Brain microvascular endothelial cell (primary cell): Measurements from ENCODE around the gene VSX2.

Source experiments
- DNase-seq: peaks from one replicate; pipeline ENCODE4 v3.0.0-alpha.2; 2020
- H3K27ac ChIP-seq: fragments of 250-450 bp; sonication (Bioruptor Pico); 2 replicates; pipeline ENCODE4 v1.5.1; 2020; ENCODE audit warnings: mild to moderate bottlenecking, moderate library complexity
- H3K27me3 ChIP-seq: fragments of 250-450 bp; sonication (Bioruptor Pico); replicated peaks from 2 replicates; pipeline ENCODE4 v1.5.1; 2020; ENCODE audit warnings: mild to moderate bottlenecking
- H3K36me3 ChIP-seq: fragments of 250-450 bp; sonication (Bioruptor Pico); replicated peaks from 2 replicates; pipeline ENCODE4 v1.5.1; 2020; ENCODE audit warnings: mild to moderate bottlenecking
- H3K4me3 ChIP-seq: 2 replicates; pipeline ENCODE4 v1.5.1; 2011; ENCODE audit warnings: low read depth, mild to moderate bottlenecking, control low read depth, low read length, moderate library complexity
- CTCF ChIP-seq: IDR thresholded peaks from 2 replicates; pipeline ENCODE4 v1.5.1; 2011; ENCODE audit warnings: low read depth, mild to moderate bottlenecking, moderate library complexity, low read length, control low read depth, inconsistent platforms; ENCODE audit errors: missing control alignments
- in situ Hi-C: cut with HindIII; loops from 2 replicates; pipeline ENCODE4 v1.10.0; 2017; ENCODE audit warnings: low sequenced_read_pairs, low pct_ligation_motif_present

Gene VSX2

GRCh38 chr14:74242021-74242779 is 3.0 kb downstream of the VSX2 start:
- no peak for TF ChIP-seq CTCF
- Histone ChIP-seq H3K36me3 (no peaks in the 10 kb centered on the region), H3K27ac (no peak overlapping the region), H3K4me3 (no peak overlapping the region), H3K27me3 (peaks cover 92% of the 10 kb centered on the region)
- in situ Hi-C loops, result no loop called here
- no peak for DNase-seq

- no peak overlapping the region for H3K4me3 ChIP-seq
- peaks cover 89% of the 10 kb centered on the region for H3K27me3 ChIP-seq
- no peak for DNase-seq
- no peak for TF ChIP-seq CTCF
- H3K27ac ChIP-seq, result no peak overlapping the region
- H3K36me3 ChIP-seq, result no peaks in the 10 kb centered on the region
- in situ Hi-C loops, result no loop called here
Measured at GRCh38 chr14:74242780-74243042, 3.5 kb downstream of the VSX2 start.

GRCh38 chr14:74243051-74243450 is 3.8 kb downstream of the VSX2 start:
- DNase-seq, result no peak
- Histone ChIP-seq H3K27me3 (peaks cover 89% of the 10 kb centered on the region), H3K4me3 (no peak overlapping the region), H3K27ac (no peak overlapping the region), H3K36me3 (no peaks in the 10 kb centered on the region)
- in situ Hi-C loops, result no loop called here
- no peak for TF ChIP-seq CTCF

- in situ Hi-C loops, result no loop called here
- no peak overlapping the region for H3K4me3 ChIP-seq
- H3K27ac ChIP-seq, result no peak overlapping the region
- peak; percentile 21 for TF ChIP-seq CTCF
- H3K36me3 ChIP-seq, result no peaks in the 10 kb centered on the region
- H3K27me3 ChIP-seq, result peaks cover 78% of the 10 kb centered on the region
- no peak for DNase-seq
Measured at GRCh38 chr14:74244115-74244514, 4.9 kb downstream of the VSX2 start.

- in situ Hi-C loops, result no loop called here
Measured at GRCh38 chr14:74245292-74245691, 6.0 kb downstream of the VSX2 start.

More at GRCh38 chr14:74245292-74245691, 6.0 kb downstream of the VSX2 start:
- H3K27ac ChIP-seq, result no peak overlapping the region
- H3K36me3 ChIP-seq, result no peaks in the 10 kb centered on the region
- no peak overlapping the region for H3K4me3 ChIP-seq
- no peak for TF ChIP-seq CTCF
- peaks cover 69% of the 10 kb centered on the region for H3K27me3 ChIP-seq
- DNase-seq, result no peak
